SU-DHL-6 (cell line): ENCODE results near the gene LIME1.

ENCODE experiments used
- CTCF ChIP-seq: fragments of 200-600 bp; sonication (generic); IDR thresholded peaks from one replicate; pipeline ENCODE4 v1.5.1; 2017; ENCODE audit warnings: antibody characterized with exemption, mild to moderate bottlenecking, low read length, moderate library complexity; ENCODE audit not compliant: insufficient read depth, poor library complexity, severe bottlenecking
- EZH2phosphoT487 ChIP-seq: fragments of 200-600 bp; sonication (generic), shearing (Covaris generic); conservative IDR thresholded peaks from 2 replicates; pipeline ENCODE4 v1.6.1; 2018; ENCODE audit warnings: mild to moderate bottlenecking, antibody characterized with exemption, low read length, moderate library complexity, mixed read lengths

DNA sequence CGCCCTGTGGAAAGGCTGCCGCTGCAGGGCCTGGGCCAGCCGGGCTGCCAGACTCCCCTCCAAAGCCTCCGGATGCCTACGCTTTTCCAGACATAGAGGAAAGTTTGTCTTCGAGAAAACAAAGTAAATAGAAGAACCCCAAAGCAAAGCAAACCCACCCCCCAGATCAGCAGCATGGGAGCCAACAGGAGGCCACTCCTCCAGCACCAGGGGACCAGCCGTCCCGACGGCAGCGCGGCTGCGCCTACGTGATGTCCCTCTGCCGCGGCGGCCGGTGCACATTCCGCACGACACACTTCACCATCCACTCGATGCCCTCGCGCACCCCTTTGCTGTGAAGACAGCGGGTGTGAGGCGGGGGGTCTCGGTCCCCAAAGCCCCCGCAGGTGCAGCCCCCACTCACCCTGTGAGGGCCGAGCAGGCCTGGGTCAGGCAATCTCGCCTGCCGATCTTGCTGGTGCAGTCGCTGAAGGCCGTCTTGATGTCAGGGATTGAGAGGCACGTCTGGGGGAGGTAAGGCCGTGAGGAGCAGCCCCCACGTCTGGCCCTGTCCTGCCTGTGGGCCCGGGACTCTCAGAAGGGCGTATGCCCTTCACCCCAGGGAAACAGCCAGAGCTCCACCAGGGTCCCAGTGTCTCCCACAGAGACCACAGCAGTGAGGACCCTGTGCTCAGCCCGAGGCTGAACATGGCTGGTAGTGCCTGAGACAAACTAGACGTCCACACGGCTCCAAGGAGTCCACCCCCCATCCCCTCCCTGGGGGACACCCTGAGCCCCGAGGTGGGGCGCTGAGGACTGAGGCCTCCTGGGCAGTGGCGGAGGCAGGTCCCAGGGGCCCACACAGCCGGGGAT is 36.0 kb upstream of the LIME1 start:
- no peak for TF ChIP-seq CTCF
- no peak for TF ChIP-seq EZH2phosphoT487
